ENCODE results near the gene ADARB2.
A peak's percentile ranks its signal among the peaks of the same experiment; 100 is the strongest.

Gene ADARB2

DNA sequence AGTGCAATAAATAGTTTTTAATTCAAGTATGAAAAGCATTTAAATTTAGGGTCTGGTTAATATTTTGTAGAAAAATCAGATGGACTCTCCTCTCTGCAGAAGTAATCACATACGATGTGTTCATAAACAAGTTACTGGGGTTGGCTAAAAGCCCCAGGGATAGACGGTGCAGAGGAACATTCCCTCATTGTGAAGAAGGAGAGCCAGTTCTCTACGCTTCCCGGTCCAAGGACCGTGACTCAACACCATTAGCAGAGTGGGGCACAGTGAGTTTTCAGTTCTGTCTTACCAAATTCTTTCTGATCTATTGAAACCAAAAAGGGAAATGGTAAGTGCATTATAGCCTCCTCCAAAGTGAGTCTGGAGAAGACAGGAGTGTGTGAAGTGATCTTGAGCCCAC, 353.3 kb downstream of the ADARB2 start:
- no peak for TF ChIP-seq FOXM1 (IDR thresholded peaks at IDR 0.05; ENCODE audit: borderline replicate concordance, low read depth)
- no peak for TF ChIP-seq CREB1 (IDR thresholded peaks at IDR 0.05; ENCODE audit: low read depth)
- no peak for TF ChIP-seq EP300 (IDR thresholded peaks at IDR 0.05; ENCODE audit: borderline replicate concordance)
- TF ChIP-seq EGR1 (IDR thresholded peaks at IDR 0.05), result no peak
- TF ChIP-seq, protein P1, sequence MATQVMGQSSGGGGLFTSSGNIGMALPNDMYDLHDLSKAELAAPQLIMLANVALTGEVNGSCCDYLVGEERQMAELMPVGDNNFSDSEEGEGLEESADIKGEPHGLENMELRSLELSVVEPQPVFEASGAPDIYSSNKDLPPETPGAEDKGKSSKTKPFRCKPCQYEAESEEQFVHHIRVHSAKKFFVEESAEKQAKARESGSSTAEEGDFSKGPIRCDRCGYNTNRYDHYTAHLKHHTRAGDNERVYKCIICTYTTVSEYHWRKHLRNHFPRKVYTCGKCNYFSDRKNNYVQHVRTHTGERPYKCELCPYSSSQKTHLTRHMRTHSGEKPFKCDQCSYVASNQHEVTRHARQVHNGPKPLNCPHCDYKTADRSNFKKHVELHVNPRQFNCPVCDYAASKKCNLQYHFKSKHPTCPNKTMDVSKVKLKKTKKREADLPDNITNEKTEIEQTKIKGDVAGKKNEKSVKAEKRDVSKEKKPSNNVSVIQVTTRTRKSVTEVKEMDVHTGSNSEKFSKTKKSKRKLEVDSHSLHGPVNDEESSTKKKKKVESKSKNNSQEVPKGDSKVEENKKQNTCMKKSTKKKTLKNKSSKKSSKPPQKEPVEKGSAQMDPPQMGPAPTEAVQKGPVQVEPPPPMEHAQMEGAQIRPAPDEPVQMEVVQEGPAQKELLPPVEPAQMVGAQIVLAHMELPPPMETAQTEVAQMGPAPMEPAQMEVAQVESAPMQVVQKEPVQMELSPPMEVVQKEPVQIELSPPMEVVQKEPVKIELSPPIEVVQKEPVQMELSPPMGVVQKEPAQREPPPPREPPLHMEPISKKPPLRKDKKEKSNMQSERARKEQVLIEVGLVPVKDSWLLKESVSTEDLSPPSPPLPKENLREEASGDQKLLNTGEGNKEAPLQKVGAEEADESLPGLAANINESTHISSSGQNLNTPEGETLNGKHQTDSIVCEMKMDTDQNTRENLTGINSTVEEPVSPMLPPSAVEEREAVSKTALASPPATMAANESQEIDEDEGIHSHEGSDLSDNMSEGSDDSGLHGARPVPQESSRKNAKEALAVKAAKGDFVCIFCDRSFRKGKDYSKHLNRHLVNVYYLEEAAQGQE (IDR thresholded peaks at IDR 0.05; ENCODE audit: low read depth), result no peak
- TF ChIP-seq TCF12 (IDR thresholded peaks at IDR 0.05; ENCODE audit: low read depth), result no peak
- no peak for TF ChIP-seq ZBTB7A (IDR thresholded peaks at IDR 0.05; ENCODE audit: low read depth)
- no peak for TF ChIP-seq NFIC (IDR thresholded peaks at IDR 0.05)
- TF ChIP-seq RAD21 (IDR thresholded peaks at IDR 0.05; ENCODE audit: low read depth), result no peak

- TF ChIP-seq TEAD4 (IDR thresholded peaks at IDR 0.05) (no peak), MAX (IDR thresholded peaks at IDR 0.05) (no peak), EP300 (IDR thresholded peaks at IDR 0.05; ENCODE audit: borderline replicate concordance) (no peak), TAF1 (IDR thresholded peaks at IDR 0.05; ENCODE audit: low read depth) (no peak), CREB1 (IDR thresholded peaks at IDR 0.05; ENCODE audit: low read depth) (no peak), TCF12 (IDR thresholded peaks at IDR 0.05; ENCODE audit: low read depth) (no peak), USF1 (IDR thresholded peaks at IDR 0.05) (no peak), CEBPB (IDR thresholded peaks at IDR 0.05) (no peak), EGR1 (IDR thresholded peaks at IDR 0.05) (no peak), FOXM1 (IDR thresholded peaks at IDR 0.05; ENCODE audit: borderline replicate concordance, low read depth) (no peak), ZBTB7A (IDR thresholded peaks at IDR 0.05; ENCODE audit: low read depth) (no peak), YY1 (IDR thresholded peaks at IDR 0.05; ENCODE audit: low read depth) (no peak)
Observed at GRCh38 chr10:1382711-1383110, 354.6 kb downstream of the ADARB2 start.

GRCh38 chr10:1381339-1381738, 356.0 kb downstream of the ADARB2 start:
- no peak for TF ChIP-seq TAF1 (IDR thresholded peaks at IDR 0.05; ENCODE audit: low read depth)
- no peak for TF ChIP-seq EP300 (IDR thresholded peaks at IDR 0.05; ENCODE audit: borderline replicate concordance)
- no peak for TF ChIP-seq YY1 (IDR thresholded peaks at IDR 0.05; ENCODE audit: low read depth)
- no peak for TF ChIP-seq RAD21 (IDR thresholded peaks at IDR 0.05; ENCODE audit: low read depth)
- TF ChIP-seq TCF12 (IDR thresholded peaks at IDR 0.05; ENCODE audit: low read depth), result no peak
- TF ChIP-seq ZBTB7A (IDR thresholded peaks at IDR 0.05; ENCODE audit: low read depth), result no peak
- TF ChIP-seq TEAD4 (IDR thresholded peaks at IDR 0.05), result no peak
- no peak for TF ChIP-seq CEBPB (IDR thresholded peaks at IDR 0.05)
- TF ChIP-seq NFIC (IDR thresholded peaks at IDR 0.05), result no peak
- TF ChIP-seq CREB1 (IDR thresholded peaks at IDR 0.05; ENCODE audit: low read depth), result no peak
- TF ChIP-seq, protein P1 (IDR thresholded peaks at IDR 0.05; ENCODE audit: low read depth), result no peak
- TF ChIP-seq MAX (IDR thresholded peaks at IDR 0.05), result no peak

- TF ChIP-seq TEAD4 (IDR thresholded peaks at IDR 0.05) (no peak), TAF1 (IDR thresholded peaks at IDR 0.05; ENCODE audit: low read depth) (no peak), ZBTB7A (IDR thresholded peaks at IDR 0.05; ENCODE audit: low read depth) (no peak), YY1 (IDR thresholded peaks at IDR 0.05; ENCODE audit: low read depth) (no peak), FOXM1 (IDR thresholded peaks at IDR 0.05; ENCODE audit: borderline replicate concordance, low read depth) (no peak)
Observed at GRCh38 chr10:1380088-1380671, 357.1 kb downstream of the ADARB2 start.

DNA sequence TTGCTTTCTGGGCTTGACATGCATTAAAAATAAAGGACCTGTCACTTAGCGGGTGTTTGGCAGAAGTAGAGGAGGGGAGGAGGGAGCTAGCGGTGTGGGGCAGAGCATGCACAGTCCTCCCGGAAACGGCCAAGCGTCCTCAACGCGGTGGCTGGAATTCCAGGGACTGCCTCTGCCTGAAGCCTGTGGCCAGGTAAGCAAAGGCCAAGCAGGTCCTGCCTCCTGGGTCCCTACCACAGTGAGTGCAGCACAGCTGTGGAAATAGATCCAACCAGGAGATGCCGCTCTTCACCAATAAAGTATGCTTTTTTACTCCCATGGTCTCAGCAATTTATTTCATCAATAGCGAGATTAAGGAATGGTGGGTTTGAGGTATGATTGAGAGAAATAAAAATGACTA, 357.7 kb downstream of the ADARB2 start:
- TF ChIP-seq RAD21 (IDR thresholded peaks at IDR 0.05; ENCODE audit: low read depth) (peak; percentile 6; the same call in 1 of the 2 replicates), EGR1 (IDR thresholded peaks at IDR 0.05) (no peak), TEAD4 (IDR thresholded peaks at IDR 0.05) (no peak)

DNA sequence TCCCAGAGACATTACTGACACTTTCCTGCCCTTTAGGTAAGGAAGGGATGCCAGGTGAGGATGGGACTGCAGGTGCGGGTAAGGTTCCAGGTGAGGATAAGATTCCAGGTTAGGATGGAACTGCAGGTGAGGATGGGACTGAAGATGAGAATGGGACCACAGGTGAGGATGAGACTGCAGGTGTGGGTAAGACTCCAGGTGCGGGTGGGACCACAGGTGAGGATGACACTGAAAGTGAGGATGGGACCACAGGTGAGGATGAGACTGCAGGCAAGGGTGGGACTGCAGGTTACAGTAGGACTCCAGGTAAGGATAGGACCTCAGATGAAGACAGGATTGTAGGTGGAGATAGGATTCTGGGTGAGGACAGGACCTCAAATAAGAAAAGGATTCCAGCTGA, 358.9 kb downstream of the ADARB2 start:
- TF ChIP-seq, protein P1 (IDR thresholded peaks at IDR 0.05; ENCODE audit: low read depth), result no peak
- TF ChIP-seq FOXM1 (IDR thresholded peaks at IDR 0.05; ENCODE audit: borderline replicate concordance, low read depth) (no peak), YY1 (IDR thresholded peaks at IDR 0.05; ENCODE audit: low read depth) (no peak), TEAD4 (IDR thresholded peaks at IDR 0.05) (no peak), NFIC (IDR thresholded peaks at IDR 0.05) (no peak), TAF1 (IDR thresholded peaks at IDR 0.05; ENCODE audit: low read depth) (no peak), RAD21 (IDR thresholded peaks at IDR 0.05; ENCODE audit: low read depth) (no peak), EGR1 (IDR thresholded peaks at IDR 0.05) (no peak), CREB1 (IDR thresholded peaks at IDR 0.05; ENCODE audit: low read depth) (no peak), MAX (IDR thresholded peaks at IDR 0.05) (no peak), TCF12 (IDR thresholded peaks at IDR 0.05; ENCODE audit: low read depth) (no peak), USF1 (IDR thresholded peaks at IDR 0.05) (no peak), EP300 (IDR thresholded peaks at IDR 0.05; ENCODE audit: borderline replicate concordance) (no peak), ZBTB7A (IDR thresholded peaks at IDR 0.05; ENCODE audit: low read depth) (no peak)

Data from Ishikawa (cell line).